HEK293 (cell line): ENCODE data around the gene HOXD9.
A peak's percentile ranks its signal among the peaks of the same experiment; 100 is the strongest.

Source experiments
- CTCF ChIA-PET: fragments of 350-600 bp; formaldehyde crosslinking; extraction: SDS; loops from one replicate; lab custom pipeline; 2021; ENCODE audit warnings: antibody characterized with exemption; lab: Yijun Ruan, JAX
- POLR2A ChIA-PET: fragments of 300-600 bp; formaldehyde crosslinking; extraction: SDS; loops from one replicate; lab custom pipeline; 2020; ENCODE audit warnings: antibody characterized with exemption, inconsistent platforms; lab: Yijun Ruan, JAX
- H3K27ac ChIP-seq: fragments of 200-500 bp; sonication (Bioruptor generic); 2 replicates; pipeline ENCODE4 v1.5.1; 2014; ENCODE audit warnings: low read depth, low read length, control low read depth, inconsistent platforms; ENCODE audit errors: extremely low read depth
- H3K36me3 ChIP-seq, 2 experiments: fragments of 200-500 bp in 1 of 2; sonication (Bioruptor generic) in 1 of 2; 1 replicate in 1 of 2; 2 replicates in 1 of 2; pipeline ENCODE4 v1.5.1; 2014 to 2017; ENCODE audit warnings: inconsistent platforms in 2 of 2, low read length in 2 of 2; ENCODE audit not compliant: control insufficient read depth in 2 of 2, insufficient read depth in 1 of 2
- H3K4me1 ChIP-seq: fragments of 200-500 bp; sonication (Bioruptor generic); 2 replicates; pipeline ENCODE4 v1.5.1; 2014; ENCODE audit warnings: mild to moderate bottlenecking, low read length, inconsistent platforms; ENCODE audit not compliant: control insufficient read depth, insufficient read depth
- H3K4me3 ChIP-seq: 2 replicates; pipeline ENCODE4 v1.5.1; 2011; ENCODE audit warnings: low read depth, mild to moderate bottlenecking, control low read depth, low read length, moderate library complexity
- H3K9me3 ChIP-seq: fragments of 200-500 bp; sonication (Bioruptor generic); 2 replicates; pipeline ENCODE4 v1.5.1; 2014; ENCODE audit warnings: low read depth, low read length, inconsistent platforms; ENCODE audit not compliant: control insufficient read depth, insufficient read depth
- KLF1 ChIP-seq: fragments of 450-650 bp; formaldehyde crosslinking; IDR thresholded peaks from 2 replicates; pipeline ENCODE4 v1.5.1; 2016; ENCODE audit warnings: missing biosample characterization, missing genetic modification characterization
- KLF7 ChIP-seq: fragments of 450-650 bp; formaldehyde crosslinking; IDR thresholded peaks from 2 replicates; pipeline ENCODE4 v1.5.1; 2016; ENCODE audit warnings: missing biosample characterization, missing genetic modification characterization, borderline replicate concordance
- MYNN ChIP-seq: fragments of 450-650 bp; formaldehyde crosslinking; IDR thresholded peaks from 2 replicates; pipeline ENCODE4 v1.5.1; 2016; ENCODE audit warnings: missing biosample characterization, missing genetic modification characterization, borderline replicate concordance
- MZF1 ChIP-seq: fragments of 450-650 bp; formaldehyde crosslinking; IDR thresholded peaks from 2 replicates; pipeline ENCODE4 v1.5.1; 2017; ENCODE audit warnings: missing biosample characterization, missing genetic modification characterization, borderline replicate concordance
- OSR2 ChIP-seq: fragments of 450-650 bp; formaldehyde crosslinking; IDR thresholded peaks from 2 replicates; pipeline ENCODE4 v1.5.1; 2016; ENCODE audit warnings: missing biosample characterization, missing genetic modification characterization
- ZFP41 ChIP-seq: fragments of 450-650 bp; formaldehyde crosslinking; IDR thresholded peaks from 2 replicates; pipeline ENCODE4 v1.5.1; 2016; ENCODE audit warnings: missing biosample characterization, missing genetic modification characterization, borderline replicate concordance
- ZNF140 ChIP-seq: fragments of 450-650 bp; formaldehyde crosslinking; IDR thresholded peaks from 2 replicates; pipeline ENCODE4 v1.5.1; 2016; ENCODE audit warnings: missing biosample characterization, missing genetic modification characterization
- ZNF148 ChIP-seq: fragments of 450-650 bp; formaldehyde crosslinking; IDR thresholded peaks from 2 replicates; pipeline ENCODE4 v1.5.0; 2017; ENCODE audit warnings: missing biosample characterization, missing genetic modification characterization, borderline replicate concordance
- ZNF19 ChIP-seq: fragments of 450-650 bp; formaldehyde crosslinking; IDR thresholded peaks from 2 replicates; pipeline ENCODE4; 2016; ENCODE audit warnings: missing biosample characterization, missing genetic modification characterization, low read depth
- ZNF2 ChIP-seq: fragments of 450-650 bp; formaldehyde crosslinking; IDR thresholded peaks from 2 replicates; pipeline ENCODE4 v1.5.1; 2016; ENCODE audit warnings: missing biosample characterization, missing genetic modification characterization
- ZNF223 ChIP-seq: fragments of 450-650 bp; formaldehyde crosslinking; IDR thresholded peaks from 2 replicates; pipeline ENCODE4 v1.5.1; 2016; ENCODE audit warnings: missing biosample characterization, missing genetic modification characterization
- ZNF24 ChIP-seq: fragments of 450-650 bp; formaldehyde crosslinking; IDR thresholded peaks from 2 replicates; pipeline ENCODE4 v1.5.1; 2016; ENCODE audit warnings: missing biosample characterization, missing genetic modification characterization
- ZNF280D ChIP-seq: fragments of 450-650 bp; formaldehyde crosslinking; IDR thresholded peaks from 2 replicates; pipeline ENCODE4 v1.5.1; 2016; ENCODE audit warnings: missing biosample characterization, missing genetic modification characterization
- ZNF366 ChIP-seq: fragments of 450-650 bp; formaldehyde crosslinking; conservative IDR thresholded peaks from 2 replicates; pipeline ENCODE4 v1.5.1; 2016; ENCODE audit warnings: missing biosample characterization, missing genetic modification characterization
- ZNF433 ChIP-seq: fragments of 450-650 bp; formaldehyde crosslinking; IDR thresholded peaks from 2 replicates; pipeline ENCODE4 v1.5.1; 2016; ENCODE audit warnings: missing biosample characterization, missing genetic modification characterization, low read depth
- ZNF48 ChIP-seq: fragments of 450-650 bp; formaldehyde crosslinking; IDR thresholded peaks from 2 replicates; pipeline ENCODE4 v1.5.1; 2016; ENCODE audit warnings: missing biosample characterization, missing genetic modification characterization
- ZNF513 ChIP-seq: fragments of 450-650 bp; IDR thresholded peaks from 2 replicates; pipeline ENCODE4 v1.5.1; 2018; ENCODE audit warnings: missing biosample characterization, missing genetic modification characterization
- ZNF514 ChIP-seq: fragments of 450-650 bp; formaldehyde crosslinking; IDR thresholded peaks from 2 replicates; pipeline ENCODE4 v1.5.1; 2016; ENCODE audit warnings: missing biosample characterization, missing genetic modification characterization
- ZNF776 ChIP-seq: fragments of 450-650 bp; formaldehyde crosslinking; IDR thresholded peaks from 2 replicates; pipeline ENCODE4 v1.5.0; 2017; ENCODE audit warnings: missing biosample characterization, missing genetic modification characterization, borderline replicate concordance
- ZNF792 ChIP-seq: fragments of 450-650 bp; formaldehyde crosslinking; IDR thresholded peaks from 2 replicates; pipeline ENCODE4 v1.5.1; 2016; ENCODE audit warnings: missing biosample characterization, missing genetic modification characterization
- ZNF830 ChIP-seq: fragments of 450-650 bp; IDR thresholded peaks from 2 replicates; pipeline ENCODE4 v1.5.0; 2018; ENCODE audit warnings: missing biosample characterization, missing genetic modification characterization, low read depth, mild to moderate bottlenecking, moderate library complexity
- ZSCAN16 ChIP-seq: fragments of 450-650 bp; formaldehyde crosslinking; IDR thresholded peaks from 2 replicates; pipeline ENCODE4 v1.5.1; 2016; ENCODE audit warnings: missing biosample characterization, missing genetic modification characterization

Gene HOXD9

DNA sequence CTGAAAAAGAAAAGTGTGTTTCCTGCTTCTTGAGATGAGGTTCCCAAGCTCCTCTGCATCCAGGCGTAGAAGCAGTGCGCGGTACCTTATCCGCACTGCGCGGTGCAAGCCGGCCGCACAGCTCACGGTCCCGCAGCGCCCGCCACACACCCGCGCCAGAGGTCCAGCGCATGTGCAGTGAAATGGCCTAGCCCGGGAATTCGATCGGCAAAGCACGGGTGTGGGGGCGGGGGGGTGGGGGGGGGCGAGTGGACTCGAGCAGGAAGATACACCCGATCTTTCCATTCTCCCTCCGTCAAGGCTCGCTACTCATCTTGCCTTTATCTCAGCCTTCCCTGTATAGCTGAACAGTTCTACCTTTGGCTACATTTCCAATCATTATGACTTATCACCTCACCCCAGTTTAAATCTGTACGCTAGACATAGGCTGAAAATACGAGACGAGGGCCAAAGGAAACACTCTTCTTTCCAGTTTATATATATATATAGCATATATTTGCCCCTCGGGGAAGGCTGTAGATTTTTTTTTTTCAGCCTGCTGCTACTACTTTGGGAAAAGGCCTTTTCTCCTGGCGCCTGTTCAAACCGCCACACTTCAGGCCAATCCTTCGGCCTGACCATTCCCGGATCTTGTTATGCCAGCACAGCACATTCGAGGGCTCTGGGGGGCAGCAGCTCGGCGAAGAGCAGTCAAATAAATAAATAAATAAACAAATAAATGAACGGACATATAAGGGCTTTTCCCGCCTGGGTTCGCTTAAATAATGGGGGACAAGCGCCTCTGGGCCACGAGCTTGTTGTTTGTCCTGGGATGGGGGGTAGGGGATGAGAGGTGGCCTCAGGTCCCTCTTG lies 17.4 kb downstream of the HOXD9 start:
- H3K36me3 ChIP-seq, result no peaks in the 10 kb centered on the region
- no peak for TF ChIP-seq ZNF830 (tag by site-specific recombination)
- no peak for TF ChIP-seq ZNF280D (tag by site-specific recombination)
- no peak for TF ChIP-seq ZFP41 (tag by site-specific recombination)
- no peak for TF ChIP-seq ZNF140 (tag by site-specific recombination)
- no peak for TF ChIP-seq ZNF148 (tag by site-specific recombination)
- no peak for TF ChIP-seq MYNN (tag by site-specific recombination)
- TF ChIP-seq ZNF513 (tag by site-specific recombination), result no peak
- TF ChIP-seq ZNF433 (tag by site-specific recombination), result no peak
- no peak for TF ChIP-seq ZNF366 (tag by site-specific recombination)
- no peak for TF ChIP-seq ZNF792 (tag by site-specific recombination)
- TF ChIP-seq, all 188 proteins: peak for 0
- ChIA-PET POLR2A (interaction anchor here (0.7 to 1.5 kb wide), 5 partner anchors 16 to 499 kb away, joined by 3 to 4 read pairs (median 3); partner anchors contain the start of gene MTX2), CTCF (interaction anchor here (0.5 to 7.5 kb wide), 59 partner anchors 9 to 1149 kb away, joined by 3 to 104 read pairs (median 4); partner anchors contain the start of genes HOXD4 and MTX2)
- Histone ChIP-seq H3K27ac (peak overlapping the region; percentile 60; the same call in 1 of the 2 replicates), H3K4me3 (no peak overlapping the region; the same call in 1 of the 2 replicates), H3K9me3 (no peaks in the 10 kb centered on the region), H3K4me1 (peaks cover 13% of the 10 kb centered on the region)

DNA sequence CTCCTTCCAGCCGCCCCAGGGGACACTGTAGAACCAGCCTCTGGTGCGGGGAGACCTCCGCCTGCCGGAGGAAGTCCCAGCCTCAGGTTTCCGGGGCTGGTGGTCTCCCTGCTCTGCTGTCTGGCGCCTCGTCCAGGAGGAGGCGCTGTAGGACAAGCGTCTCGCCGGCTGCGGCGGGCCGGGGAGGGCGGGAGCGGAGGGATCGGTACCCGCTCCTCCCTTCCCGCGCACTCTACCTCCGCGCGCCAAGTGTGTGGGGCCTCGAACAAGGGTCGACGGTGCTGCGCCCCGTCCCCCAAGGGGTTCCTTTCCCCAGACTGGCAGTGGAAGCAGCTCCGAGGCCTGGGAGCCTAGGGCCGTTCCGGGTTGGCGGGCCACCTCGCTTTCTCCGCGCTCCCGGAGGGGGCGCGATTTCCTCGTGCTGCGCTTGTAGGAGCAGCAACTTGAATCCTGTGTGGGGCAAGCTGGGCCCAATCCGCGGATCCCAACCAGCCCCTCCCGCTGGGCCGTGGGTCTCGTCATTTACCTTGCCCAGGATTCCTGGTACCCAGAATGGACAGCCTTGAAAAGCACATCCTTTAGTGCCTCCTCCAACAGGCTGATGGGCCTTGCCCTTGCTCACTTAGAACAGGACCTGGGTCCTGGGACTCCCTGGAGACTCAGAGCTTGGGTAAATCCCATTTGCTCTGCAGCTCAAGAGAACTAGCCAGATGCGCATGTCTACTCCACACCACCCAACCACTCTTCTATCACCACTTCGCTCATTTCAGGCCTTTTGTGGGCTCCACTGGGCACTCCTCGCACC lies 18.2 kb downstream of the HOXD9 start:
- H3K27ac ChIP-seq, result peak overlapping the region; percentile 60; the same call in 1 of the 2 replicates
- no peaks in the 10 kb centered on the region for H3K9me3 ChIP-seq
- POLR2A ChIA-PET, result interaction anchor here (0.9 to 1.5 kb wide), 5 partner anchors 9 to 422 kb away, joined by 3 to 6 read pairs (median 4); partner anchors contain the start of gene MTX2
- peak overlapping the region; percentile 55 for H3K4me3 ChIP-seq
- H3K4me1 ChIP-seq, result peaks cover 8% of the 10 kb centered on the region; the same call in 1 of the 2 replicates
- CTCF ChIA-PET, result interaction anchor here (0.5 to 7.5 kb wide), 71 partner anchors 9 to 1760 kb away, joined by 3 to 104 read pairs (median 4); partner anchors contain the start of genes HOXD4 and MTX2
- no peaks in the 10 kb centered on the region for H3K36me3 ChIP-seq
- TF ChIP-seq ZNF48 (tag by site-specific recombination), result no peak
- no peak for TF ChIP-seq ZNF24 (tag by site-specific recombination)
- TF ChIP-seq ZNF776 (tag by site-specific recombination), result no peak
- TF ChIP-seq ZSCAN16 (tag by site-specific recombination), result no peak
- TF ChIP-seq KLF1 (tag by site-specific recombination), result 0 out of 2 replicates have a peak, but pooled peaks have one; percentile 16
- no peak for TF ChIP-seq ZNF514
- TF ChIP-seq MZF1 (tag by site-specific recombination), result 0 out of 2 replicates have a peak, but pooled peaks have one; percentile 11
- no peak for TF ChIP-seq ZNF223 (tag by site-specific recombination)
- peak; percentile 59; the same call in 1 of the 2 replicates for TF ChIP-seq ZNF2 (tag by site-specific recombination)
- TF ChIP-seq ZNF19 (tag by site-specific recombination), result no peak
- TF ChIP-seq KLF7 (tag by site-specific recombination), result no peak
- TF ChIP-seq OSR2 (tag by site-specific recombination), result no peak
